Kidney epithelial cell (primary cell): ENCODE data around the gene ARL10. TPM values are rescaled to one million over a fixed set of nuclear protein-coding genes. Genes with fewer than 3 reads are reported as not detected.

Experiments used
- DNase-seq: peaks from one replicate; pipeline ENCODE4 v3.0.0-alpha.2; 2010; ENCODE audit warnings: low read depth
- H3K27me3 ChIP-seq: 2 replicates; pipeline ENCODE4 v1.6.0; 2011; ENCODE audit warnings: low read length; ENCODE audit not compliant: control insufficient read depth, insufficient read depth
- H3K36me3 ChIP-seq: 2 replicates; pipeline ENCODE4 v1.5.1; 2011; ENCODE audit warnings: low read length; ENCODE audit not compliant: control insufficient read depth, insufficient read depth
- H3K4me3 ChIP-seq: 2 replicates; pipeline ENCODE4 v1.5.1; 2011; ENCODE audit warnings: low read depth, mild to moderate bottlenecking, control low read depth, low read length
- total RNA-seq: library from RNA; depleted of rRNA; stranded (reverse); fragments of >200 nt; gene quantifications from 2 replicates; pipeline ENCODE4 v1.2.3, GENCODE V29; 2015
- TF ChIP-seq, protein P1 (sequence below): IDR thresholded peaks from 2 replicates; pipeline ENCODE4 v1.5.1; 2011; ENCODE audit warnings: mild to moderate bottlenecking, moderate library complexity, low read length, control low read depth, inconsistent platforms; ENCODE audit not compliant: insufficient read depth, poor library complexity, severe bottlenecking

ARL10 gene
- total RNA-seq, 1 donor from 2014 or later, result 8.8 TPM

DNA sequence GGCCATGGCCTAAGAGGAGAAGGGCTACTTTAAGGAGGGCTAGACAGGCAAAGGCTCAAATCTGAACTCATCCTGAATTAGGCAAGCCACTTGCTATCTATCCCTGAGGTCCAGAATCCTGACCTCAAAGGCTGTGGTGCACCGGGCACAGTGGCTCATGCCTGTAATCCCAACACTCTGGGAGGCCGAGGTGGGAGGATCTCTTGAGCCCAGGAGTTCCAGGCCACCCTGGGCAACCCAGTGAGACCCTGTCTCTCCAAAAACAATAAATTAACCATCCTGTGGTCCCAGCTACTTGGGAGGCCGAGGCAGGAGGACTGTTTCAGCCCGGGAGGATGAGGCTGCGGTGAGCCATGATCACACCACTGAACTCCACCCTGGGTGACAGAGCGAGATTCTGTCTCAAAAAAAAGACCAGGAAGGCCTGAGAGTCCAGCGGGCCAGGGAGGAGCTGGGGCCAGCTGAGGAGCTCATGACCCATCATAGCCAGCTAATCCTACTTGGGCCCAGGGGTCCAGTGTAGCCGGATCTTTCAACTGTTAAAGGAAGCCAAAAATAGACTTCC, 19.2 kb downstream of the ARL10 start:
- TF ChIP-seq, protein P1, sequence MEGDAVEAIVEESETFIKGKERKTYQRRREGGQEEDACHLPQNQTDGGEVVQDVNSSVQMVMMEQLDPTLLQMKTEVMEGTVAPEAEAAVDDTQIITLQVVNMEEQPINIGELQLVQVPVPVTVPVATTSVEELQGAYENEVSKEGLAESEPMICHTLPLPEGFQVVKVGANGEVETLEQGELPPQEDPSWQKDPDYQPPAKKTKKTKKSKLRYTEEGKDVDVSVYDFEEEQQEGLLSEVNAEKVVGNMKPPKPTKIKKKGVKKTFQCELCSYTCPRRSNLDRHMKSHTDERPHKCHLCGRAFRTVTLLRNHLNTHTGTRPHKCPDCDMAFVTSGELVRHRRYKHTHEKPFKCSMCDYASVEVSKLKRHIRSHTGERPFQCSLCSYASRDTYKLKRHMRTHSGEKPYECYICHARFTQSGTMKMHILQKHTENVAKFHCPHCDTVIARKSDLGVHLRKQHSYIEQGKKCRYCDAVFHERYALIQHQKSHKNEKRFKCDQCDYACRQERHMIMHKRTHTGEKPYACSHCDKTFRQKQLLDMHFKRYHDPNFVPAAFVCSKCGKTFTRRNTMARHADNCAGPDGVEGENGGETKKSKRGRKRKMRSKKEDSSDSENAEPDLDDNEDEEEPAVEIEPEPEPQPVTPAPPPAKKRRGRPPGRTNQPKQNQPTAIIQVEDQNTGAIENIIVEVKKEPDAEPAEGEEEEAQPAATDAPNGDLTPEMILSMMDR, result no peak
- no peak for DNase-seq
- H3K27me3 ChIP-seq, result no peaks in the 10 kb centered on the region
- H3K4me3 ChIP-seq, result no peak overlapping the region
- H3K36me3 ChIP-seq, result peaks cover 3% of the 10 kb centered on the region

- no peaks in the 10 kb centered on the region for H3K27me3 ChIP-seq
- TF ChIP-seq, protein P1, result no peak
- no peak for DNase-seq
- H3K4me3 ChIP-seq, result no peak overlapping the region
- peaks cover 3% of the 10 kb centered on the region for H3K36me3 ChIP-seq
These were observed 19.7 kb downstream of the ARL10 start for GRCh38 chr5:176384991-176385390.

DNA sequence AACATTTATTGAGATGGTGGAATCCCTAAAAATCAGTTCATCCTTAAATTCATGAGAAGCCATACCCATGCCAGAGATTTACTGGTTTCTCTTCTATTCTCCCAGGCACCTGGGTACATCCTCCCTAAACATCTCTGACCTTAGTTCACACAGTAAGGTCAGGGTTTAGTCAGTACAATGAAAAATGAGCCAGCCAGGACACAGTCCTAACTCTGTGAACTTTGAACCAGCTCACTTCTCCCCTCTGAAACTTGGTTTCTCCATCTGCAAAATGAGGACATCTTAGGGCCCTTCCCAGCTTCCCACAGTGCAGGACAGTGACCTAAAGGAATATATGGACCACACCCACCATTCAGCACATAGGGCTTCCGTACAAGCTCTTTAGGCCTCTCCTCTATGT, 21.2 kb downstream of the ARL10 start:
- Histone ChIP-seq H3K36me3 (peaks cover 3% of the 10 kb centered on the region), H3K27me3 (no peaks in the 10 kb centered on the region), H3K4me3 (no peak overlapping the region)
- DNase-seq, result no peak
- TF ChIP-seq, protein P1, result no peak

DNA sequence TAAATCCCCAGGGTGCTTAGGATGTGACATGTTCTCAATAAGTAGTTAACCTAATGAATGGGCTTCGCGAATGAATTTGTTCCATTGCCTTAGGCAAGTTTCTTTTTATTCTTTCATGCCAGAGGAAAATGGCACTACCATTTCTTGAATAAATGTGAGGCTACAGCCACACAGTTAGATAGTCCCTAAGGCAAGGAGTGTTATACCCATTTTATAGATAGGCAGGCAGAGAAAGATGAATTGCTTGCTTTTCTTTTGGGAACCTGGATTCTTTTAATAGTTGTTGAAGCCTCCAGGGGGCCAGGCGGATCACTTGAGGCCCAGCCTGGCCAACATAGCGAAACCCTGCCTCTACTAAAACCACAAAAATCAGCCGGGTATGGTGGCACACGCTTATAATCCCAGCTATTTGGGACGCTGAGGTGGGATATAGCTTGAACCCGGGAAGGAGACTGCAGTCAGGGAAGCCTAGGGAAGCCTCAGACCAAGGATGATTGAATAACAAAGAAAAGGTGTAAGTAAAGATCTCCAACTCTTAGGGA, 22.2 kb downstream of the ARL10 start:
- no peaks in the 10 kb centered on the region for H3K27me3 ChIP-seq
- peaks cover 5% of the 10 kb centered on the region for H3K36me3 ChIP-seq
- H3K4me3 ChIP-seq, result peak overlapping the region; percentile 99
- no peak for DNase-seq
- TF ChIP-seq, protein P1, result no peak

DNA sequence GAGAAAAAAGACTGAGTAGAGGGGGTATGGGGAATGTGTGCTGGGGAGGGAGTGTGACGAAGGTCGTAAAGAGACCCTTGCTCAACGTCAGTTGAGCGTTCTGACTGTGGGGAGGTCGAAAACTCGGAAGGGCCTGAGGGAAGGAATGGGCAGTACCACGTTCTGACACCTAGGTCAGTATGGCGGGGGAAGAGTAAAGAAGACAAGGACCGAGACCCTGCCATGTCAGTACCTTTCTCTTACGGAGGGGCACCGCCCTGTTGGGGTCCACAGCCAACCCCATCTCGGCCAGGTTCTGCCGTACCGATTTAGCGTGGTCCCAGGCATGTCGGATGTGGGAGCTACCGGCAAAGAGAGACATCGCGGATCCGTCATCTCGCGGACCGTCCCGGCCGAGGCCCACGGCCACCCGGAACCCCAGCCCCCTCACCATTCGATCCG, 22.7 kb downstream of the ARL10 start:
- DNase-seq, result no peak
- TF ChIP-seq, protein P1, result no peak
- H3K4me3 ChIP-seq, result peak overlapping the region; percentile 99
- H3K27me3 ChIP-seq, result no peaks in the 10 kb centered on the region
- peaks cover 5% of the 10 kb centered on the region for H3K36me3 ChIP-seq
